ENCODE data around the gene C10orf71.

C10orf71 gene

DNA sequence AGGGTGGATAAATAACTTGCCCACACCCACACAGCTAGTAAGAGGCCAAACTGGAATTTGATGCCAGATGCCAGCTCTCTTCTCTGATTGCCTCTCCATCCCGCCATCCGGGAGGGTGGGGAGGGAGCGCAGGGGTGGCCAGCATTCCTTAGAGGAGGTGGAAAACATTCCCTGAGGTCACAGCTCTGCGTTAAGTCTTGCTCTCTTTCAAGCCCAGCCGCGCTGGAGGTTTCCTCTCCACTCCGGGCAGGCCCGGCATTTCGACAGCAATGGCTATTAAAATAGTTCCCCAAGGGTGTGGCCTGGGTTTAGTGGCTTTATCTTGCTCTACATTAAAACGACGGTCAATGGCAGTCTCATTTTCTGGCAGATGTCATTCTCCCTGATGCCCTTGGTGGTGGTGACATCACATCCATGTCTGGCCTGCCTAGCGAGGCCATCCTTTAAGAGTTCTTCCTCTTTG lies 16.1 kb upstream of the C10orf71 start:
- no peak for DNase-seq (ENCODE audit: low read depth)
- TF ChIP-seq, protein P1, sequence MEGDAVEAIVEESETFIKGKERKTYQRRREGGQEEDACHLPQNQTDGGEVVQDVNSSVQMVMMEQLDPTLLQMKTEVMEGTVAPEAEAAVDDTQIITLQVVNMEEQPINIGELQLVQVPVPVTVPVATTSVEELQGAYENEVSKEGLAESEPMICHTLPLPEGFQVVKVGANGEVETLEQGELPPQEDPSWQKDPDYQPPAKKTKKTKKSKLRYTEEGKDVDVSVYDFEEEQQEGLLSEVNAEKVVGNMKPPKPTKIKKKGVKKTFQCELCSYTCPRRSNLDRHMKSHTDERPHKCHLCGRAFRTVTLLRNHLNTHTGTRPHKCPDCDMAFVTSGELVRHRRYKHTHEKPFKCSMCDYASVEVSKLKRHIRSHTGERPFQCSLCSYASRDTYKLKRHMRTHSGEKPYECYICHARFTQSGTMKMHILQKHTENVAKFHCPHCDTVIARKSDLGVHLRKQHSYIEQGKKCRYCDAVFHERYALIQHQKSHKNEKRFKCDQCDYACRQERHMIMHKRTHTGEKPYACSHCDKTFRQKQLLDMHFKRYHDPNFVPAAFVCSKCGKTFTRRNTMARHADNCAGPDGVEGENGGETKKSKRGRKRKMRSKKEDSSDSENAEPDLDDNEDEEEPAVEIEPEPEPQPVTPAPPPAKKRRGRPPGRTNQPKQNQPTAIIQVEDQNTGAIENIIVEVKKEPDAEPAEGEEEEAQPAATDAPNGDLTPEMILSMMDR (conservative IDR thresholded peaks at IDR 0.05; ENCODE audit: control insufficient read depth, insufficient read depth, low read depth, low read length), result no peak
- H3K4me3 ChIP-seq (ENCODE audit: control insufficient read depth, low read depth, low read length), result no peak overlapping the region

DNA sequence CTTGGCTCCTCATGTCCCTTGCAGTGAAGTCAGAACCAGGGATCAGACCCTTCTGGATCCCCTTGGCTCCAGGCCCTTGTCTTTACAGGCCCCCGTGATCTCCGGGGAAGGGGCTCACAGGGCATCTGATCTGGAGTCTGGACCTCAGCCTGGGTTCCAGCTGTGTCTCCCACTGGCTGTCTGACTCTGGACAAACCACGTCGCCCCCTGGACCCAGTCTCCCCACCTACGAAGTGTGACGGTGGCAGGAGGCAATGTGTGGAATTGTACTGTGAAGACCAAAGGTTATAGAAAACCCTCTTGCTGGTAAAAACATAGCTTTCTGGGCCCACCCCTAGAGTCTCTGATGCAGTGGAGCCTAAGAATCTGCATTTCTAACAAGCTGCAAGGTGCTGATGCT lies 15.5 kb upstream of the C10orf71 start:
- no peak overlapping the region for H3K4me3 ChIP-seq (ENCODE audit: control insufficient read depth, low read depth, low read length)
- TF ChIP-seq, protein P1 (conservative IDR thresholded peaks at IDR 0.05; ENCODE audit: control insufficient read depth, insufficient read depth, low read depth, low read length), result no peak
- DNase-seq (ENCODE audit: low read depth), result no peak

DNA sequence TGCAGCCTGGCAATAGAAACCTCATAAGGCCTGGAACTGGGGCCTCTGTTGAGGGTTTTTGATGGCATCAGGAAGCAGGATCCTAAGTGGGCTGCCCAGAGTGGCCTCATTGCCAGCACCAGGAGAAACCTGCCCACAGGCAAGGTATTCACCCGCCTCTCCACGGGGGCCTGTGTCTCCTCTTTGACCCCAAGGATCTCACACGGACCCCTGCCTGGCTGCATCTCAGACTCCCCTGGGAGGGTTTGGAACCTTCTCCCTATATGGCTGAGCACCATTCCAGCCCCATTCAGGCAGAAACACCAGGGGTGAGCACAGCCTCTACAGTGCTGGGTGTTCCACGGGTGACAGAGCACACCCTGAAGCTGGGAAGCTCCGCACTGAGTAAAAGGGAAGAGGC lies 14.6 kb upstream of the C10orf71 start:
- H3K4me3 ChIP-seq (ENCODE audit: control insufficient read depth, low read depth, low read length), result no peak overlapping the region
- DNase-seq (ENCODE audit: low read depth), result no peak
- TF ChIP-seq, protein P1 (conservative IDR thresholded peaks at IDR 0.05; ENCODE audit: control insufficient read depth, insufficient read depth, low read depth, low read length), result no peak

DNA sequence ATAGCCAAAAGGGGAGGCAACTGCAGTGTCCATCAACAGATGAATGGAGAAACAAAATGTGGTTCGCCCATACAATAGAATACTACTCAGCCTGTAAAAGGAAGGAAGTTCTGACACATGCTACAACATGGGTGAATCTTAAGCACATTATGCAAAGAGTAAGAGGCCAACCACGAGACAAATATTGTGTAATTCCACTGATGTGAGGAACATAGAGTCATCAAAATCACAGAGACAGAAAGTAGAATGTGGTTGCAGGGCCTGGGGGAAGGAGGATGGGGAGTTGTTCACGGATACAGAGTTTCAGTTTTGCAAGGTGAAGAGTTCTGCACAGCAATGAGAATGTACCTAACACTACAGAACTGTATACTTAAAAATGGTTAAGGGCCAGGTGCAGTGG lies 13.7 kb upstream of the C10orf71 start:
- DNase-seq (ENCODE audit: low read depth), result peak; percentile 36
- TF ChIP-seq, protein P1 (conservative IDR thresholded peaks at IDR 0.05; ENCODE audit: control insufficient read depth, insufficient read depth, low read depth, low read length), result no peak
- no peak overlapping the region for H3K4me3 ChIP-seq (ENCODE audit: control insufficient read depth, low read depth, low read length)

DNA sequence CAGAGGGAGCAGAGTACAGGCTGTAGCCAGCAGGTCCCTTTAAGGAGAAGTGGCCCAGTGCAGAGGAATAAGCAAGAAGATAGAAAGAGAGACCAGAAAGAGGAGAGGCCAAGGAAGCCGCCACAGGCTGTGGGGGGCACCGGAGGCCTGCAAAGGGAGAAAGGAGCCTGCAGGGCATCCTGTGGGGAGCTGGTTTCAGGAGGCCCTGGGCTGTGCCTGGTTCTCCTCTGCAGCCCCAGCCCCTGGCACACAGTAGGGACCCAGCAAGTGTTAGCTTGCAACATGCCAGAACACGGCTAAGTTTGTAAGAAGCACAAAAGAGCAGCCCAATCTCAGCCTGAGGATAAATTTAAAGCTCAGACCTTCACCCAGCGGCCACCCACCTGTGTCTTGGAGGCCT lies 12.3 kb upstream of the C10orf71 start:
- TF ChIP-seq, protein P1 (conservative IDR thresholded peaks at IDR 0.05; ENCODE audit: control insufficient read depth, insufficient read depth, low read depth, low read length), result no peak
- DNase-seq (ENCODE audit: low read depth), result no peak
- no peak overlapping the region for H3K4me3 ChIP-seq (ENCODE audit: control insufficient read depth, low read depth, low read length)

DNA sequence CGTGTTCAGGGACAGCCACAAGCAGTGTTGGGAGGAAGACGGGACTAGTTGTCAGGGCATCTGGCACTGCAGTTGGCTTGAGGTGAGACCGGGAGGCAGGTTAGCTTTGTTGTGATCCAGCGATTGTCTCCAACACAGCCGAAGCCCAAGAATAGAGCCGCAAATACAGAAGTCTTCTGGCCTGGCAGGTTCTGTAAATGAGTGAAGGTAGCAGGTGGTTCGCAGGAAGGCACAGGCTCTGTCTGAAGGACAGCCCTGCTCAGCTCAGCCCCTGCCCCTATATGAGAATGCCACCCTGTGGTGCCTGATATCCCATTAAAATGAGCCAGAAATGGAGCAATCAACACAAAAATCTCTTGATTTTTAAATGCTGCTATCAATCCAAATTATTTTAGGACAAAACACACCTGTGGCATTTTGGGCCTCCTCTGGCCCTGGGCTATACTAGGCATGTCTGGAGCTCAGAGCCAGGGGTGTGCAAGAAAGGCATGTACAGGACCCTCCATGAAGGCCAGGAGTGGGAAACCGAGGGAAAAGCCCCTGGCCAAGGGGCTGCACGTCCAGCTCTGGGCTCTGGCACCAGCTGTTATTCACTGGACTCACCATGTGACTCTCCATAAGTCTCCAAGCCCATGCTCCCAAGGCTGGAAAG lies 11.2 kb upstream of the C10orf71 start:
- DNase-seq (ENCODE audit: low read depth), result no peak
- H3K4me3 ChIP-seq (ENCODE audit: control insufficient read depth, low read depth, low read length), result no peak overlapping the region
- TF ChIP-seq, protein P1 (conservative IDR thresholded peaks at IDR 0.05; ENCODE audit: control insufficient read depth, insufficient read depth, low read depth, low read length), result no peak

All from fibroblast of mammary gland (primary cell).